DMS153 treated with DMSO at 0.1 percent for 48 hours (cell line): ENCODE results near the gene MZT2A.
"Not testable (repeated sequence)": the region's sequence is repeated elsewhere in the genome, so short reads cannot be mapped to it uniquely, and the experiment has no call there.

Source experiments
- DNase-seq: peaks from one replicate; lab custom pipeline; 2025; ENCODE audit not compliant: unreplicated experiment; lab: John Stamatoyannopoulos, UW

Gene MZT2A

GRCh38 chr2:131467722-131468121 lies 24.5 kb downstream of the MZT2A start:
- DNase-seq, result not testable (repeated sequence)

GRCh38 chr2:131454914-131455313 lies 37.3 kb downstream of the MZT2A start:
- DNase-seq, result not testable (repeated sequence)

- DNase-seq, result not testable (repeated sequence)
Observed at GRCh38 chr2:131451265-131451949, 40.8 kb downstream of the MZT2A start.

GRCh38 chr2:131447981-131448380 lies 44.2 kb downstream of the MZT2A start:
- not testable (repeated sequence) for DNase-seq

- no peak for DNase-seq
Observed at GRCh38 chr2:131445896-131446295, 46.3 kb downstream of the MZT2A start.

- not testable (repeated sequence) for DNase-seq
Observed at GRCh38 chr2:131445515-131445797, 46.7 kb downstream of the MZT2A start.

- not testable (repeated sequence) for DNase-seq
Observed at GRCh38 chr2:131444736-131445514, 47.3 kb downstream of the MZT2A start.

GRCh38 chr2:131440742-131441468 lies 51.3 kb downstream of the MZT2A start:
- DNase-seq, result not testable (repeated sequence)
